Neuronal stem cell (in vitro differentiated cells): ENCODE measurements around the gene B4GALNT4.
A peak's percentile ranks its signal among the peaks of the same experiment; 100 is the strongest.

ENCODE experiments used
- DNase-seq: peaks from one replicate; pipeline ENCODE4 v3.0.0-alpha.2; 2013; ENCODE audit warnings: low spot score
- H2AFZ ChIP-seq: one replicate; pipeline ENCODE4 v1.6.1; 2013; ENCODE audit warnings: mild to moderate bottlenecking, low read length, inconsistent platforms
- H2AK5ac ChIP-seq: 2 replicates; pipeline ENCODE4 v1.6.1; 2013; ENCODE audit warnings: low read depth, mild to moderate bottlenecking, inconsistent platforms, low read length, moderate library complexity, mixed read lengths
- H2BK120ac ChIP-seq: 2 replicates; pipeline ENCODE4 v1.6.1; 2013; ENCODE audit warnings: low read depth, mild to moderate bottlenecking, inconsistent platforms, low read length, moderate library complexity, mixed read lengths
- H2BK12ac ChIP-seq: one replicate; pipeline ENCODE4 v1.6.1; 2013; ENCODE audit warnings: low read length, inconsistent platforms
- H2BK15ac ChIP-seq: 2 replicates; pipeline ENCODE4 v1.6.1; 2013; ENCODE audit warnings: mild to moderate bottlenecking, low read length, inconsistent platforms, mixed read lengths
- H2BK5ac ChIP-seq: one replicate; pipeline ENCODE4 v1.6.1; 2013; ENCODE audit warnings: inconsistent platforms, mild to moderate bottlenecking, low read length, moderate library complexity
- H3K14ac ChIP-seq: one replicate; pipeline ENCODE4 v1.6.1; 2013; ENCODE audit warnings: low read length, inconsistent platforms
- H3K18ac ChIP-seq: 2 replicates; pipeline ENCODE4 v1.6.1; 2013; ENCODE audit warnings: low read length, inconsistent platforms
- H3K23ac ChIP-seq: 2 replicates; pipeline ENCODE4 v1.6.1; 2013; ENCODE audit warnings: low read depth, mild to moderate bottlenecking, mixed read lengths, low read length, inconsistent platforms; ENCODE audit not compliant: poor library complexity
- H3K27ac ChIP-seq: replicated peaks from 3 replicates; pipeline ENCODE4 v1.5.1; 2013; ENCODE audit warnings: low read length, inconsistent platforms
- H3K27me3 ChIP-seq, 3 experiments: 2 replicates each; pipeline ENCODE4 v1.6.1; 2013; ENCODE audit warnings: low read length in 3 of 3, mild to moderate bottlenecking in 2 of 3, inconsistent platforms in 1 of 3, low read depth in 1 of 3, mixed read lengths in 1 of 3, moderate library complexity in 1 of 3; ENCODE audit not compliant: control insufficient read depth in 3 of 3, insufficient read depth in 3 of 3
- H3K36me3 ChIP-seq, 2 donors: replicated peaks in 1 of 2; 2 replicates each; pipeline ENCODE4 v1.6.1; 2013; ENCODE audit warnings: low read length in 2 of 2; ENCODE audit not compliant: control insufficient read depth in 2 of 2, insufficient read depth in 2 of 2
- H3K4ac ChIP-seq: 2 replicates; pipeline ENCODE4 v1.6.1; 2013; ENCODE audit warnings: inconsistent platforms, mild to moderate bottlenecking, low read length, moderate library complexity
- H3K4me1 ChIP-seq, 2 donors: 1 replicate in 1 of 2; 2 replicates in 1 of 2; pipeline ENCODE4 v1.6.1; 2013; ENCODE audit warnings: low read length in 2 of 2, low read depth in 1 of 2; ENCODE audit not compliant: control insufficient read depth in 2 of 2, insufficient read depth in 1 of 2
- H3K4me2 ChIP-seq: one replicate; pipeline ENCODE4 v1.6.1; 2013; ENCODE audit warnings: mild to moderate bottlenecking, low read length, inconsistent platforms; ENCODE audit not compliant: insufficient read depth, poor library complexity, severe bottlenecking
- H3K4me3 ChIP-seq, 2 donors: 2 replicates each; pipeline ENCODE4 v1.5.1; 2013; ENCODE audit warnings: low read length in 2 of 2, mild to moderate bottlenecking in 2 of 2, inconsistent platforms in 1 of 2, moderate library complexity in 1 of 2
- H3K79me1 ChIP-seq: one replicate; pipeline ENCODE4 v1.6.1; 2013; ENCODE audit warnings: low read depth, mild to moderate bottlenecking, inconsistent platforms, low read length, moderate library complexity
- H3K9ac ChIP-seq: one replicate; pipeline ENCODE4 v1.6.1; 2013; ENCODE audit warnings: mild to moderate bottlenecking, low read depth, low read length, inconsistent platforms; ENCODE audit not compliant: poor library complexity
- H3K9me3 ChIP-seq, 2 donors: replicated peaks in 1 of 2; 2 replicates each; pipeline versions ENCODE3 to v1.6.1; 2013; ENCODE audit warnings: low read length in 2 of 2, mild to moderate bottlenecking in 2 of 2, inconsistent platforms in 1 of 2, low read depth in 1 of 2, mixed read lengths in 1 of 2, moderate library complexity in 1 of 2; ENCODE audit not compliant: control insufficient read depth in 2 of 2, insufficient read depth in 1 of 2
- H4K8ac ChIP-seq: one replicate; pipeline ENCODE4 v1.6.1; 2013; ENCODE audit warnings: low read depth, mild to moderate bottlenecking, inconsistent platforms, low read length, moderate library complexity
- H4K91ac ChIP-seq: one replicate; pipeline ENCODE4 v1.6.1; 2013; ENCODE audit warnings: low read length, low read depth, mild to moderate bottlenecking, inconsistent platforms; ENCODE audit not compliant: poor library complexity
- WGBS, 2 donors: extraction: QIAGEN DNeasy Blood & Tissue Kit; methylation state at CpG; one replicate each; pipeline ENCODE4 v1.1.7; 2013; ENCODE audit warnings: missing lambda C conversion rate in 2 of 2, mixed read lengths in 1 of 2; ENCODE audit not compliant: insufficient read length in 2 of 2, insufficient replicate concordance in 1 of 2; ENCODE audit errors: extremely low coverage in 2 of 2; 5-methylcytosine and 5-hydroxymethylcytosine counted together

Gene B4GALNT4

DNA sequence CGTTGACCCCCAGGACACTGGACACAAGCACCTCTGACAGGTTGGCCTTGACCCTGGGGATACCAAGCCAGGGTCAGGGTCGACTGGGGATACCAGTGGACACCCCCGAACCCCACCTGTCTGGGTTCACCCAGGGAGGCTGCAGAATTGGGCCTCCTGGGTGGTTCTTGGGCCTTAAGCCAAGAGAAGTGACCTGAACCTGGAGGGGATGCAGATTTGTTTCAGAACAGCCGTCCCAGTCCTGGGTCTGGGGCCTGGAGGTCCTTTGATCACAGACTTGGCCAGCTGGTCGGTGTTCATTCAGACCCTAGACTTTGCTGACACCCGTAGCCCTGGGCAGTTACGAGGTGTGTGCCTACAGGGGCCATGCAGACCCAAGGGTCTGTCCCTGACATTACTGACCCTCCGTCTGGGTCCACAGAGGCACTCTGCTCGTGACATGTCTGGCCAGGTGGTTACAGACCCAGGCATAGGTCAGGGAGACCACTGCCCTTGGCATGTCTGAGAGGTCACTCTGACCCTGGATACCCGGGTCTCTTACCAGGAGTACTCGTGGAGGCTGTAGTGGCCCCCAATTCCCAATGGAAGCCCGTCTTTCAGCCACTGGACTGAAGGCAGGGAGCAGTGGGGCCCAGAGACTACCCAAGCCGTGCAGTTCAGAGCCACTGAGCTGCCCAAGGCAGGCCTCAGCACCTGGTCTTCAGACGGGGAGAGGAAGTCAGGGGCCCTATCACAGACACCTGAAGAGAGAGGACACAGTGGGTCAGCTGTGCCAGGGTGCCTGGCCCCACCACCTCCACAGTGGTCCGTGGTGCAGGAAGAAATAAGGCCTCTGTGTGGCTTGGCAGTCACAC, 39.1 kb downstream of the B4GALNT4 start:
- H3K4me2 ChIP-seq: no peak overlapping the region
- peak overlapping the region; percentile 30 for H2BK15ac ChIP-seq
- peaks cover 0 to 26% (median 5%) of the 10 kb centered on the region in 3 experiments for H3K27me3 ChIP-seq
- H4K91ac ChIP-seq: no peak overlapping the region
- H2BK12ac ChIP-seq: peak overlapping the region; percentile 60
- no peak overlapping the region for H3K27ac ChIP-seq
- H3K4me1 ChIP-seq: peaks cover 0 to 3% of the 10 kb centered on the region in 2 donors
- H2BK5ac ChIP-seq: no peak overlapping the region
- no peak overlapping the region for H3K4ac ChIP-seq
- no peak overlapping the region for H3K23ac ChIP-seq
- peaks cover 2% of the 10 kb centered on the region for H3K79me1 ChIP-seq
- no peak overlapping the region for H2BK120ac ChIP-seq
- no peak overlapping the region for H3K4me3 ChIP-seq
- H3K18ac ChIP-seq: peak overlapping the region; percentile 16
- no peak overlapping the region for H4K8ac ChIP-seq
- no peak for DNase-seq
- WGBS, 2 donors: no CpG with 5 or more reads among the region's 15 CpGs
- H3K9ac ChIP-seq: no peak overlapping the region
- H3K36me3 ChIP-seq: no peaks in the 10 kb centered on the region
- peaks cover 0 to 2% of the 10 kb centered on the region in 2 donors for H3K9me3 ChIP-seq
- no peak overlapping the region for H3K14ac ChIP-seq
- no peak overlapping the region for H2AFZ ChIP-seq
- peak overlapping the region; percentile 91 for H2AK5ac ChIP-seq

- H3K23ac ChIP-seq: no peak overlapping the region
- H3K4me1 ChIP-seq: peaks cover 0 to 3% of the 10 kb centered on the region in 2 donors
- peaks cover 0 to 2% of the 10 kb centered on the region in 2 donors for H3K9me3 ChIP-seq
- H3K36me3 ChIP-seq: no peaks in the 10 kb centered on the region
- no peak overlapping the region for H3K4ac ChIP-seq
- no peak overlapping the region for H2BK15ac ChIP-seq
- H3K4me3 ChIP-seq: no peak overlapping the region
- H2BK5ac ChIP-seq: no peak overlapping the region
- H2AK5ac ChIP-seq: peak overlapping the region; percentile 81
- no peak overlapping the region for H2BK120ac ChIP-seq
- H3K14ac ChIP-seq: no peak overlapping the region
- H3K4me2 ChIP-seq: no peak overlapping the region
- WGBS, 2 donors: no CpG with 5 or more reads among the region's 7 CpGs
- peak overlapping the region; percentile 60 for H2BK12ac ChIP-seq
- no peak overlapping the region for H2AFZ ChIP-seq
- no peak overlapping the region for H3K27ac ChIP-seq
- no peak overlapping the region for H3K18ac ChIP-seq
- peaks cover 2% of the 10 kb centered on the region for H3K79me1 ChIP-seq
- H3K27me3 ChIP-seq: peaks cover 0 to 28% (median 6%) of the 10 kb centered on the region in 3 experiments
- H4K91ac ChIP-seq: no peak overlapping the region
- DNase-seq: no peak
- H4K8ac ChIP-seq: no peak overlapping the region
- no peak overlapping the region for H3K9ac ChIP-seq
Measured at GRCh38 chr11:409008-409599, 39.8 kb downstream of the B4GALNT4 start.

DNA sequence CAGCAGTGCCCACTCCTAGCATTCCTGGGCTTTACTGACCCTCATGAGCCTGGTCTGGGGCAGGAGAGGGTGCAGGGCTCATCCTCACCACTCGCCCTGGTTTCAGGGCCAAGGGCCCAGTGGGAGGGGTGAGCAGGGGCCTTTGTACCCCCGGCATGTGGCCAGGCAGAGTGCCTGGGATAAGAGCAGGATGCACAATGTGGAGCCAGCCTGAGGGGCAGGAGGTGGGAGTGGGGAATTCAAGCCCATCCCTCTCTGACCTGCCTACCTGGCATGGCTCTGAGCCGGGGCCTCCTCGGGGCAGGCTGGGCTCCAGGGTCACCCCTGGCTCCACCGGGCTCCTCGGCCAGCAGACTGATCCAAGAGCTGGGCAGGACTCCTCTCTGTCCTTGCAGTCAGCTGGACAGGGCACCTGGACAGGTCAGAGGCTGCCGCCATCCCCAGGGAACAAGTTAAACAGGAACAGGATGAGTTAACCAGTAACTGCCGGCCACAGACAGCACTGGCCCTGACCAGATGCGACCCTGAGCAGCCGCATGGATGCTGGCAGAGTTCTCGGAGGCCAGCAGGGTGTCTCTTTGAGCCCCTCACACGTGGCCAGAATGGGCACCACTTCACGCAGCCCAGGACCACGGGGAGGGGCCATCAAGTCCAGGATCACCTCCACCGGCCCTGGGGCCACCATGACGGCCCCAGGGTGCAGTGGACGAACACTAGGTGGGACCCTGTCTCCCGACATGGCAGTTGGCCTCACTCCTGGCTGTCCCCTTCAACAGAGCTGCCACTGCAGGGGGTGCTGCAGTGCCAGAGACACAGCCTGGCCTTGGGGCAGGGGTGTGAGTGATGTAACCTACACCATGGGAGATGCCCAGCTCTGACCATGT, 40.5 kb downstream of the B4GALNT4 start:
- peak overlapping the region; percentile 81 for H2BK15ac ChIP-seq
- no peak overlapping the region for H3K14ac ChIP-seq
- H3K79me1 ChIP-seq: peaks cover 2% of the 10 kb centered on the region
- no peak overlapping the region for H3K4me2 ChIP-seq
- H4K8ac ChIP-seq: no peak overlapping the region
- no peak overlapping the region for H3K23ac ChIP-seq
- H3K18ac ChIP-seq: peak overlapping the region; percentile 83
- DNase-seq: no peak
- peaks cover 0 to 3% of the 10 kb centered on the region in 2 donors for H3K4me1 ChIP-seq
- no CpG with 5 or more reads among the region's 18 CpGs for WGBS, 2 donors
- H2AFZ ChIP-seq: no peak overlapping the region
- no peaks in the 10 kb centered on the region for H3K36me3 ChIP-seq
- no peak overlapping the region for H2BK12ac ChIP-seq
- H4K91ac ChIP-seq: no peak overlapping the region
- H3K9ac ChIP-seq: peak overlapping the region; percentile 71
- no peak overlapping the region for H3K4ac ChIP-seq
- no peak overlapping the region for H2BK5ac ChIP-seq
- H3K9me3 ChIP-seq: peaks cover 0 to 4% of the 10 kb centered on the region in 2 donors
- H2BK120ac ChIP-seq: no peak overlapping the region
- peaks cover 0 to 34% (median 11%) of the 10 kb centered on the region in 3 experiments for H3K27me3 ChIP-seq
- peak overlapping the region; percentile 88 for H2AK5ac ChIP-seq
- no peak overlapping the region for H3K27ac ChIP-seq
- no peak overlapping the region for H3K4me3 ChIP-seq
